HepG2 (cell line): ENCODE measurements around the gene KRTAP5-11.
"Not testable (repeated sequence)": the region's sequence is repeated elsewhere in the genome, so short reads cannot be mapped to it uniquely, and the experiment has no call there.

Experiments
- KDM5A ChIP-seq: fragments of 200-600 bp; sonication (generic); IDR thresholded peaks from 2 replicates; pipeline ENCODE4 v1.7.0; 2018; ENCODE audit warnings: antibody characterized with exemption, mild to moderate bottlenecking, low read length, borderline replicate concordance
- KDM5B ChIP-seq: sonication (generic); formaldehyde crosslinking; IDR thresholded peaks from 2 replicates; pipeline ENCODE4 v1.4.0; 2020; ENCODE audit warnings: missing genetic modification reagents, mild to moderate bottlenecking, borderline replicate concordance
- MBD4 ChIP-seq: IDR thresholded peaks from 2 replicates; pipeline ENCODE4 v1.6.1; 2012; ENCODE audit warnings: low read length, inconsistent platforms, borderline replicate concordance
- RAD21 ChIP-seq: fragments of 450-650 bp; formaldehyde crosslinking; IDR thresholded peaks from 2 replicates; pipeline ENCODE4 v1.5.0; 2020; ENCODE audit warnings: mild to moderate bottlenecking
- RBM22 ChIP-seq: fragments of 200-400 bp; formaldehyde crosslinking; optimal IDR thresholded peaks from 2 replicates; pipeline ENCODE3; 2017; ENCODE audit warnings: mild to moderate bottlenecking, low read length, moderate library complexity
- SALL2 ChIP-seq: sonication (generic); formaldehyde crosslinking; IDR thresholded peaks from 2 replicates; pipeline ENCODE4 v1.8.1; 2023; ENCODE audit warnings: mild to moderate bottlenecking, missing genetic modification reagents, inconsistent platforms
- ZBTB20 ChIP-seq: sonication (generic); formaldehyde crosslinking; IDR thresholded peaks from 2 replicates; pipeline ENCODE4 v1.8.1; 2023; ENCODE audit warnings: missing genetic modification reagents, low read depth, mild to moderate bottlenecking, borderline replicate concordance
- ZC3H13 ChIP-seq: sonication (generic); formaldehyde crosslinking; IDR thresholded peaks from 2 replicates; pipeline ENCODE4 v1.8.1; 2023; ENCODE audit warnings: mild to moderate bottlenecking, missing genetic modification reagents, moderate library complexity
- TF ChIP-seq, protein P1 (sequence below): sonication (generic); formaldehyde crosslinking; IDR thresholded peaks from 2 replicates; pipeline ENCODE4 v1.8.0; 2022; ENCODE audit warnings: mild to moderate bottlenecking, missing genetic modification reagents, borderline replicate concordance
- TF ChIP-seq, protein P2 (sequence below): sonication (generic); formaldehyde crosslinking; IDR thresholded peaks from 2 replicates; pipeline ENCODE4 v1.5.1; 2020; ENCODE audit warnings: mild to moderate bottlenecking, moderate library complexity, missing genetic modification reagents
- TF ChIP-seq, protein P3 (sequence below): sonication (generic); formaldehyde crosslinking; IDR thresholded peaks from 2 replicates; pipeline ENCODE4 v1.4.0; 2020; ENCODE audit warnings: missing genetic modification reagents

DNA sequence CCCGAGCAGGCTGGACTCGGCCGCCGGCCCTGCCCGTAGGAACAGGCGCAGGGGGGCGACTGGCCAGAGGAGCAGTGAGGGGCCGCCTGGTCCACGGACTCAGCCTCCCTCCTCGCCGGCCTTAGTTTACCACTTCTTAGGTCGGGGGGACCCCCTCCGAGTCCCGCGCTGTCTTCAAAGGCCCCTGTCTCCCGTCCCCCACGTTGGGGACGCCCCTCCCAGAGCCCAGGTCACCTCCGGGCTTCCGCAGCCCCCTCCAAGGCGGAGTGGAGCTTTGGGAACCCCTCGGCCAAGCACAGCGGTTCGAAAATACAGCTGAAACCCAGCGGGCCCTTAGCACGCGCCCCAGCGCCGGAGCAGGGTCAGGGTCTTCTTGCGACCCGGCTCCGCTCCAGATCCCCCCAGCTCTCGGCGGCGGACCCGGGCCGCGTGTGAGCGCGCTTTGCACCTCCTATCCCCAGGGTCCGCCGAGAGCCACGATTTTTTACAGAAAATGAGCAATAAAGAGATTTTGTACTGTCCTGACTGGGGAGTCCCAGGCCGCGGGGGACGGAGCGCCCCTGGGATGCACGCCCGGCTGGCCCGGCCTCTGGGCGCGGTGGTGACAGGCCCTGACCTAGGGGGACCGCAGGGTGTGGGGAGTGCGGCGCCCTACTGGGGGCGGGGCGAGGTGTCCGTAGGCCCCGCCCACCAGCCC lies 25.0 kb upstream of the KRTAP5-11 start:
- not testable (repeated sequence) for TF ChIP-seq RBM22; RAD21; SALL2 (CRISPR knock-in tag); KDM5B (CRISPR knock-in tag); ZC3H13 (CRISPR knock-in tag); MBD4; KDM5A; ZBTB20 (CRISPR knock-in tag)
- TF ChIP-seq, protein P1, sequence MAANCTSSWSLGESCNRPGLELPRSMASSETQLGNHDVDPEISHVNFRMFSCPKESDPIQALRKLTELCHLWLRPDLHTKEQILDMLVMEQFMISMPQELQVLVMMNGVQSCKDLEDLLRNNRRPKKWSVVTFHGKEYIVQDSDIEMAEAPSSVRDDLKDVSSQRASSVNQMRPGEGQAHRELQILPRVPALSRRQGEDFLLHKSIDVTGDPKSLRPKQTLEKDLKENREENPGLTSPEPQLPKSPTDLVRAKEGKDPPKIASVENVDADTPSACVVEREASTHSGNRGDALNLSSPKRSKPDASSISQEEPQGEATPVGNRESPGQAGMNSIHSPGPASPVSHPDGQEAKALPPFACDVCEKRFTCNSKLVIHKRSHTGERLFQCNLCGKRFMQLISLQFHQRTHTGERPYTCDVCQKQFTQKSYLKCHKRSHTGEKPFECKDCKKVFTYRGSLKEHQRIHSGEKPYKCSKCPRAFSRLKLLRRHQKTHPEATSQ (CRISPR knock-in tag) = not testable (repeated sequence)
- TF ChIP-seq, protein P2, sequence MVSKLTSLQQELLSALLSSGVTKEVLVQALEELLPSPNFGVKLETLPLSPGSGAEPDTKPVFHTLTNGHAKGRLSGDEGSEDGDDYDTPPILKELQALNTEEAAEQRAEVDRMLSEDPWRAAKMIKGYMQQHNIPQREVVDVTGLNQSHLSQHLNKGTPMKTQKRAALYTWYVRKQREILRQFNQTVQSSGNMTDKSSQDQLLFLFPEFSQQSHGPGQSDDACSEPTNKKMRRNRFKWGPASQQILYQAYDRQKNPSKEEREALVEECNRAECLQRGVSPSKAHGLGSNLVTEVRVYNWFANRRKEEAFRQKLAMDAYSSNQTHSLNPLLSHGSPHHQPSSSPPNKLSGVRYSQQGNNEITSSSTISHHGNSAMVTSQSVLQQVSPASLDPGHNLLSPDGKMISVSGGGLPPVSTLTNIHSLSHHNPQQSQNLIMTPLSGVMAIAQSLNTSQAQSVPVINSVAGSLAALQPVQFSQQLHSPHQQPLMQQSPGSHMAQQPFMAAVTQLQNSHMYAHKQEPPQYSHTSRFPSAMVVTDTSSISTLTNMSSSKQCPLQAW (CRISPR knock-in tag) = not testable (repeated sequence)
- TF ChIP-seq, protein P3, sequence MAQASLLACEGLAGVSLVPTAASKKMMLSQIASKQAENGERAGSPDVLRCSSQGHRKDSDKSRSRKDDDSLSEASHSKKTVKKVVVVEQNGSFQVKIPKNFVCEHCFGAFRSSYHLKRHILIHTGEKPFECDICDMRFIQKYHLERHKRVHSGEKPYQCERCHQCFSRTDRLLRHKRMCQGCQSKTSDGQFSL = not testable (repeated sequence)
